GM19463 (cell line): ENCODE data around the gene FBXO27.
"Not testable (repeated sequence)": the region's sequence is repeated elsewhere in the genome, so short reads cannot be mapped to it uniquely, and the experiment has no call there.

Source experiments
- ATAC-seq: cut with Tn5 transposase; IDR thresholded peaks from one replicate; pipeline ENCODE4 v1.9.1; 2021; ENCODE audit warnings: mild to moderate bottlenecking, moderate library complexity; ENCODE audit not compliant: unreplicated experiment

The FBXO27 gene

GRCh38 chr19:38989614-38990013 lies 42.7 kb downstream of the FBXO27 start:
- not testable (repeated sequence) for ATAC-seq

GRCh38 chr19:38989066-38989605 lies 43.2 kb downstream of the FBXO27 start:
- no peak for ATAC-seq

GRCh38 chr19:38988627-38989026 lies 43.7 kb downstream of the FBXO27 start:
- not testable (repeated sequence) for ATAC-seq

GRCh38 chr19:38987745-38988144 lies 44.6 kb downstream of the FBXO27 start:
- not testable (repeated sequence) for ATAC-seq

- ATAC-seq: no peak
Observed at GRCh38 chr19:38985262-38985661, 47.1 kb downstream of the FBXO27 start.

GRCh38 chr19:38980583-38981374 lies 51.6 kb downstream of the FBXO27 start:
- no peak for ATAC-seq

GRCh38 chr19:38979812-38980211 lies 52.5 kb downstream of the FBXO27 start:
- no peak for ATAC-seq

- ATAC-seq: no peak
Observed at GRCh38 chr19:38978326-38978689, 54.0 kb downstream of the FBXO27 start.

GRCh38 chr19:38977445-38978325 lies 54.7 kb downstream of the FBXO27 start:
- ATAC-seq: peak; percentile 84

GRCh38 chr19:38975861-38976271 lies 56.5 kb downstream of the FBXO27 start:
- ATAC-seq: no peak

- ATAC-seq: no peak
Observed at GRCh38 chr19:38975214-38975860, 57.0 kb downstream of the FBXO27 start, which contains the start of gene FBXO17. Gene FBXO17, minus strand, starts transcription at chr19:38975742. Its CDS starts 25,423 bp downstream, at chr19:38950319.

- no peak for ATAC-seq
Observed at GRCh38 chr19:38974624-38975213, 57.6 kb downstream of the FBXO27 start.
